ENCODE measurements around the gene ANO4.

ANO4 gene

GRCh38 chr12:100794441-100795173 is at the start of gene ANO4:
ANO4 (plus strand) TSS chr12:100794776; CDS start chr12:100901786, 107,010 bp downstream.
- DNase-seq (ENCODE audit: low spot score in 2 of 2): peak; percentile 73 to 75
- in situ Hi-C loops (cut with MboI; ENCODE audit: low sequenced_read_pairs): no loop called here

DNA sequence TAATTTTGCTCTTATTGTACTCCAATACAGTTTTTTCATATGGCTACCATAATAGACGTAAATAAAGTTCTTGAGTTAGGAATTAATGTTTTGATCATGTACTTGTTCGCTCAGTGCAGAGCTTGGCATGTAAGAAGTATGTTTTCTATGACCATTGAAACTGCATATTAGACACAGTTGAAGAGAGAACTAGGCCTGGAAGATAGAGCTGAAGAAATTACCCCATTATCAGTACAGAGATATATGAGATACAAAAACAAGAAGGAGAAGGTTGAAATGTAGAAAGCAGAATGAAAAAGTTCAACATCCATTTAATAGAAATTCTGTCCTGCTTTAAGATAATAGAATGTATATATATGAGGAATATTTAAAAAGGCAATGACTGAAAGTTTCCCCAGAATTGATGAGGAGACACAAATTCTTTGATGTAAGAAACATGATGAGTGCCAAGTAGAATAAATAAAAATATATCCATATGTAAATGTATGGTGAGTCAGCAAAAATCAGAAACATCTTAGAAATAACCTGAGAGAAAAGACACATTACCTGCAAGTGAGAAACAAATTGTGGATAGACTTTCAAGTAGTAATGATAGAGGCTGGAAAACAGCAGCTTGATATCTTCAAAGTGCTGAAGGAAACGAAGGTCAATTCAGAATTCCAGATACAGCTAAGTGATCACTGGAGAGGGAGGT is 49.1 kb upstream of the ANO4 start:
- DNase-seq (ENCODE audit: low spot score in 2 of 2): no peak
- Histone ChIP-seq H3K27me3 (ENCODE audit: low read depth) (no peaks in the 10 kb centered on the region), H3K9me3 (no peaks in the 10 kb centered on the region; the same call in 1 of the 2 replicates), H3K36me3 (replicated peaks) (peaks cover under 1% of the 10 kb centered on the region; the same call in 1 of the 2 replicates), H3K4me3 (no peak overlapping the region), H3K4me1 (no peaks in the 10 kb centered on the region)
- in situ Hi-C loops (cut with MboI; ENCODE audit: low sequenced_read_pairs): no loop called here

More at GRCh38 chr12:100794441-100795173, at the start of gene ANO4:
- Histone ChIP-seq H3K4me1 (peaks cover 18% of the 10 kb centered on the region), H3K36me3 (replicated peaks) (no peaks in the 10 kb centered on the region), H3K4me3 (peak within 1 kb of the TSS; percentile 6; the same call in 1 of the 2 replicates), H3K9me3 (no peaks in the 10 kb centered on the region), H3K27me3 (ENCODE audit: low read depth) (no peaks in the 10 kb centered on the region)

GRCh38 chr12:100752841-100753240 is 41.7 kb upstream of the ANO4 start:
- in situ Hi-C loops (cut with MboI; ENCODE audit: low sequenced_read_pairs): no loop called here

DNA sequence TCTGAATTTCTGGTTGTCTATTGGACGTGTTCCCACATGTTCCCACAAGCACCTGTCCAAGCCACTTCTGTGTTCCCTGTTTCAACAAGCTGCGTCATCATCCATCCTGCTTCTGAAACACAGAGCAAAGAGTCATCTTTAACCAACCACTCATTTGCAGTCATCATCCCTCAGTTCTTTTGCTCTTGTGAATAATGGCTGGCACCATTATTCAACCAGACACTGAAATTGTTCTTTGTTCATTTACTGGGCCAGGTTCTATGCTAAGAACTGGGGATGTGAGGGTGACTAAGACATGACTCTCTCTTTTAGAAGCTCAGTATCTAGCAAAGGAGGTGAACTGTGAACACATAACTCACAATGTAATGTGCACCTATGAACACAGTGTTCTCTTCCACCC is 40.7 kb upstream of the ANO4 start:
- no peak for DNase-seq (ENCODE audit: low spot score in 2 of 2)

More at GRCh38 chr12:100752841-100753240, 41.7 kb upstream of the ANO4 start:
- no peak overlapping the region for H3K4me3 ChIP-seq
- no peaks in the 10 kb centered on the region for H3K4me1 ChIP-seq
- DNase-seq (ENCODE audit: low spot score in 2 of 2): no peak
- no peaks in the 10 kb centered on the region for H3K27me3 ChIP-seq (ENCODE audit: low read depth)
- H3K9me3 ChIP-seq: no peaks in the 10 kb centered on the region
- H3K36me3 ChIP-seq (replicated peaks): no peaks in the 10 kb centered on the region

DNA sequence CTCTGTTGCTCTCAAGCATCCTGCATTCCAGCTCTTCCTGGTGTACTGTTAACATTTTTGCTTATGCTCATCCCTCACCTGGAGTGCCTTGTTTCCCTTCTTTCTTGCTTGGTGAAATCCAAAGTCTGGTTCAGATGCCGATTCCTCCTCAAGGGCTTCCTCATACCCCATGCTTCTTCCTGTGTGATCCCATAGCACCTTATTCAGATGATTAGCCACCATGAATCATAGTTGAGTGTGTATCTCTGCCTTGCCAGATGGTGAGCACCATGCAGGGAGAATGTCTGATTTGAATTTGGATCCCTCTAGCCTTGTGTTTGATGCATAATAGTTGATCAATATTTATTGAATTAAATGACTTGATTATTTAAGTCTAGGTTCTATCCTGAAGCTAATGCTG is 39.4 kb upstream of the ANO4 start:
- Histone ChIP-seq H3K36me3 (replicated peaks) (no peaks in the 10 kb centered on the region), H3K9me3 (no peaks in the 10 kb centered on the region), H3K27me3 (ENCODE audit: low read depth) (no peaks in the 10 kb centered on the region), H3K4me3 (no peak overlapping the region), H3K4me1 (no peaks in the 10 kb centered on the region)
- in situ Hi-C loops (cut with MboI; ENCODE audit: low sequenced_read_pairs): no loop called here
- DNase-seq (ENCODE audit: low spot score in 2 of 2): no peak

More for the DNA sequence above, 40.7 kb upstream of the ANO4 start:
- Histone ChIP-seq H3K9me3 (no peaks in the 10 kb centered on the region), H3K4me3 (no peak overlapping the region), H3K27me3 (ENCODE audit: low read depth) (no peaks in the 10 kb centered on the region), H3K4me1 (no peaks in the 10 kb centered on the region), H3K36me3 (replicated peaks) (no peaks in the 10 kb centered on the region)
- in situ Hi-C loops (cut with MboI; ENCODE audit: low sequenced_read_pairs): no loop called here

DNA sequence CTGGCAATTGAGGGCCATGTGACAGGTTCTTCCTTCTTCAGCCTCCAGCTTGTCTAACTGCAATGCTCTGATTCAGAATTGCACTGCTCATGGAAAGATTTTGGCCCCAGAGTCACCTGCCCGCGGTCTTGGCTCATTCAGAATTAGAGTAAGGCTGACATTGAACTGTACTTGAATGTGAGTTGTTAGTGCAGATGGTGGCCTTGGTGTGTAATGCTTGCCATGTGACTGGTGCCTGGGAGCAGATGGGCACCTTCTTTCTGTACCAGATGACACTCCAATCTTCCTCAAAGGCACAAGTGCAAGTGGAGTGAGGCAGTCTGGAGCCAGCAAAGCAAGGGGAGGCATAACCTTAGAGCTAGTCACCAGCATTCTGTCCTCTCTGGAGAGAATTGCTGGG is 36.5 kb upstream of the ANO4 start:
- no peak for DNase-seq (ENCODE audit: low spot score in 2 of 2)

DNA sequence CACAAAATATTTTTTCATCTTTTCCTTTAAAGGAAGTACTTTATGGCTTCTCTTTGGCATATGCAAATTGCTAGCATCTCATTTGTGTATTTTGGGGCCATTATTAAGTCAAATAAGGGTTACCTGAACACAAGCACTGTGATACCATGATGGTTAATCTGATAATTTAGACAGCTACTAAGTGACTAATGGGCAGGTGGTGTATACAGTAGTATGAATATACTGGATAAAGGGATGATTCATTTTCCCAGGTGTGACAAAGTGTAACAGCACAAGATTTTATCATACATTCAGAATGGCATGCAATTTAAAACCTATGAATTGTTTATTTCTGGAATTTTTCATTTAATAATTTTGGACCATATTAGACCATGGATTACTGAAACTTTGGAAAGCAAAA is 27.2 kb upstream of the ANO4 start:
- Histone ChIP-seq H3K27me3 (ENCODE audit: low read depth) (no peaks in the 10 kb centered on the region), H3K4me3 (no peak overlapping the region), H3K4me1 (peaks cover 12% of the 10 kb centered on the region), H3K9me3 (no peaks in the 10 kb centered on the region), H3K36me3 (replicated peaks) (no peaks in the 10 kb centered on the region)
- in situ Hi-C loops (cut with MboI; ENCODE audit: low sequenced_read_pairs): no loop called here
- DNase-seq (ENCODE audit: low spot score in 2 of 2): no peak

More for the DNA sequence above, 36.5 kb upstream of the ANO4 start:
- H3K4me1 ChIP-seq: no peaks in the 10 kb centered on the region
- no peaks in the 10 kb centered on the region for H3K9me3 ChIP-seq
- no peaks in the 10 kb centered on the region for H3K36me3 ChIP-seq (replicated peaks)
- no peaks in the 10 kb centered on the region for H3K27me3 ChIP-seq (ENCODE audit: low read depth)
- in situ Hi-C loops (cut with MboI; ENCODE audit: low sequenced_read_pairs): no loop called here
- H3K4me3 ChIP-seq: no peak overlapping the region

DNA sequence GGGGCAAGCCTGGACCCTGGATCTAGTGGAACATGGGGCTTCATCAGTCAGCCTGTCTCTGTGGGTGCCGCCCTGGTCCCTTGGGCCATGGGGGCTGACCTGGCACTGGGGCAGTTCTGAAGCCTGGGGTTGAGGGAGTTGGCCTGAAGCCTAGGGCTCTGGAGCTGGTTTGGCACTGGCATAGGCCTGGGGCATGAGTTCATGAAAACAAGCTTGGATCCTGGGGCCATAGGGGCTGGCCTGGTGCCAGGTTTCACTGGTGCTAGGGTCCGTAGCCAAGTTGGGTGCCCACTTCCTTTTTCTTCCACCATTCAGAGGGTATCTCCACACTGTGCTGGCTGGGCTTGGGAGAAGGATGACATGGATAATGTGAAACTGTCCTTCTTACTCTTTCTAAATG is 26.6 kb upstream of the ANO4 start:
- in situ Hi-C loops (cut with MboI; ENCODE audit: low sequenced_read_pairs): no loop called here
- Histone ChIP-seq H3K4me1 (peaks cover 12% of the 10 kb centered on the region), H3K27me3 (ENCODE audit: low read depth) (no peaks in the 10 kb centered on the region), H3K9me3 (no peaks in the 10 kb centered on the region), H3K36me3 (replicated peaks) (no peaks in the 10 kb centered on the region), H3K4me3 (no peak overlapping the region)
- DNase-seq (ENCODE audit: low spot score in 2 of 2): no peak

DNA sequence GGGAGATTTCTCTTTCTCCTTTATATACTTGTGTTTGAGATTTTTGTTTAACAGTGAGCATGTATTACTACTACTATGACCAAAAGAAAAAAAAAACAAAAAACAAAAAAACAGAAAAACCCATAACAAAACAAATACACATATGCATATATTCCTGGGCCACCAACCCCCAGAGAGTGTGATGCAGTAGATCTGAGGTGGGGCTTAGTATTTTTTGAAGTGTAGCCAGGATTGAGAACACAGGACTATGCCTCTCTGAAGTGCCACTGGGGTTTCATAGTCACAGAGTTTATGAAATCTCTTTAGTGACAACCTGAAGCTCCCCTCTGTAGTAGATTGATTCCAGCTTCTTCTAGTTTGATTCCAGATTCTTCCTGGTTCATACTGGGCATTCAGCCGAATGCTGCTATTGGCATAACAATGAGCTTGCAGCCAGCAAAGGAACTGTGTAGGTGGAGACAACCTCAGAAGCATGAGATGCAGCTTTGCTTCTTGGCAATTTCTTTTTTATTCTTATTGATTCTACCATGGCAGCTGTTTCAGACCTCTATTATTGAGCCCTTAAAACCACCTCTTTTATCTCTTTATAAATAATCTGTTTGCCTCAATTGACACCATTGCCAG is 15.5 kb upstream of the ANO4 start:
- Histone ChIP-seq H3K27me3 (ENCODE audit: low read depth) (no peaks in the 10 kb centered on the region), H3K4me3 (no peak overlapping the region), H3K9me3 (no peaks in the 10 kb centered on the region), H3K4me1 (peaks cover 30% of the 10 kb centered on the region), H3K36me3 (replicated peaks) (no peaks in the 10 kb centered on the region)
- in situ Hi-C loops (cut with MboI; ENCODE audit: low sequenced_read_pairs): no loop called here
- DNase-seq (ENCODE audit: low spot score in 2 of 2): peak; percentile 61 to 69

- Histone ChIP-seq H3K27me3 (ENCODE audit: low read depth) (no peaks in the 10 kb centered on the region), H3K4me1 (peaks cover 4% of the 10 kb centered on the region), H3K36me3 (replicated peaks) (no peaks in the 10 kb centered on the region), H3K4me3 (no peak overlapping the region), H3K9me3 (no peaks in the 10 kb centered on the region)
- in situ Hi-C loops (cut with MboI; ENCODE audit: low sequenced_read_pairs): no loop called here
- DNase-seq (ENCODE audit: low spot score in 2 of 2): peak in 1 of 2 experiments; percentile 22
These were observed 5.4 kb upstream of the ANO4 start for GRCh38 chr12:100789146-100789545.

GRCh38 chr12:100789975-100790374 is 4.6 kb upstream of the ANO4 start:
- Histone ChIP-seq H3K4me1 (peaks cover 11% of the 10 kb centered on the region), H3K27me3 (ENCODE audit: low read depth) (no peaks in the 10 kb centered on the region), H3K36me3 (replicated peaks) (no peaks in the 10 kb centered on the region), H3K4me3 (no peak overlapping the region), H3K9me3 (no peaks in the 10 kb centered on the region)
- in situ Hi-C loops (cut with MboI; ENCODE audit: low sequenced_read_pairs): no loop called here
- no peak for DNase-seq (ENCODE audit: low spot score in 2 of 2)

- H3K9me3 ChIP-seq: no peaks in the 10 kb centered on the region
- in situ Hi-C loops (cut with MboI; ENCODE audit: low sequenced_read_pairs): no loop called here
- H3K27me3 ChIP-seq (ENCODE audit: low read depth): no peaks in the 10 kb centered on the region
- peaks cover 15% of the 10 kb centered on the region for H3K4me1 ChIP-seq
- no peaks in the 10 kb centered on the region for H3K36me3 ChIP-seq (replicated peaks)
- H3K4me3 ChIP-seq: no peak overlapping the region
- DNase-seq (ENCODE audit: low spot score in 2 of 2): no peak
These were observed 4.0 kb upstream of the ANO4 start for GRCh38 chr12:100790552-100790951.

GRCh38 chr12:100793182-100793581 is 1.4 kb upstream of the ANO4 start:
- in situ Hi-C loops (cut with MboI; ENCODE audit: low sequenced_read_pairs): no loop called here
- Histone ChIP-seq H3K4me1 (peaks cover 15% of the 10 kb centered on the region), H3K9me3 (no peaks in the 10 kb centered on the region), H3K36me3 (replicated peaks) (no peaks in the 10 kb centered on the region), H3K27me3 (ENCODE audit: low read depth) (no peaks in the 10 kb centered on the region), H3K4me3 (no peak overlapping the region)
- no peak for DNase-seq (ENCODE audit: low spot score in 2 of 2)

Measured in HAP-1 (cell line).